KMS-11 (cell line): ENCODE results near the gene PPP2R3A.
"Not testable (repeated sequence)": the region's sequence is repeated elsewhere in the genome, so short reads cannot be mapped to it uniquely, and the experiment has no call there.

Experiments
- H2AFZ ChIP-seq: fragments of 200-600 bp; sonication (generic); 2 replicates; pipeline ENCODE4 v1.6.1; 2016; ENCODE audit warnings: antibody characterized with exemption, mixed run types, low read depth
- H3K27ac ChIP-seq: fragments of 200-600 bp; sonication (generic); 2 replicates; pipeline ENCODE4 v1.6.1; 2016; ENCODE audit warnings: mild to moderate bottlenecking, mixed run types
- H3K27me3 ChIP-seq: fragments of 200-600 bp; sonication (generic); 2 replicates; pipeline ENCODE4 v1.6.1; 2017; ENCODE audit warnings: mild to moderate bottlenecking, low read depth, mixed run types, moderate library complexity; ENCODE audit not compliant: insufficient read depth
- H3K36me3 ChIP-seq: fragments of 200-600 bp; sonication (generic); 2 replicates; pipeline ENCODE4 v1.6.1; 2017; ENCODE audit warnings: mild to moderate bottlenecking, mixed run types; ENCODE audit not compliant: insufficient read depth
- H3K4me1 ChIP-seq: fragments of 200-600 bp; sonication (generic); 2 replicates; pipeline ENCODE4 v1.6.1; 2016; ENCODE audit warnings: mild to moderate bottlenecking, low read depth, mixed run types; ENCODE audit not compliant: poor library complexity, severe bottlenecking
- H3K4me2 ChIP-seq: fragments of 200-600 bp; sonication (generic); 2 replicates; pipeline ENCODE4 v1.7.0; 2016; ENCODE audit warnings: mild to moderate bottlenecking, mixed run types
- H3K4me3 ChIP-seq: fragments of 200-600 bp; sonication (generic); IDR thresholded peaks from 2 replicates; pipeline ENCODE4 v1.6.1; 2017; ENCODE audit warnings: low read depth, low read length, mixed read lengths; ENCODE audit not compliant: insufficient read depth
- H3K79me2 ChIP-seq: fragments of 200-600 bp; sonication (generic); 2 replicates; pipeline ENCODE4 v1.6.1; 2016; ENCODE audit warnings: low read depth, mixed run types; ENCODE audit not compliant: insufficient read depth
- H3K9ac ChIP-seq: fragments of 200-600 bp; sonication (generic); 2 replicates; pipeline ENCODE4 v1.6.1; 2016; ENCODE audit warnings: mild to moderate bottlenecking, mixed run types
- H4K20me1 ChIP-seq: fragments of 200-600 bp; sonication (generic); 2 replicates; pipeline ENCODE4 v1.6.1; 2016; ENCODE audit warnings: mild to moderate bottlenecking, mixed run types; ENCODE audit not compliant: insufficient read depth
- CTCF ChIP-seq: fragments of 200-600 bp; sonication (generic); conservative IDR thresholded peaks from 2 replicates; pipeline ENCODE4 v1.6.1; 2017; ENCODE audit warnings: low read depth, mild to moderate bottlenecking, antibody characterized with exemption, low read length, moderate library complexity, mixed read lengths

PPP2R3A gene

GRCh38 chr3:136106101-136106500 lies 140.6 kb downstream of the PPP2R3A start:
- Histone ChIP-seq H3K27ac (no peak overlapping the region), H3K27me3 (no peaks in the 10 kb centered on the region; the same call in 1 of the 2 replicates), H3K79me2 (no peaks in the 10 kb centered on the region), H3K4me1 (peaks cover 51% of the 10 kb centered on the region), H4K20me1 (no peaks in the 10 kb centered on the region), H2AFZ (no peak overlapping the region), H3K4me2 (no peak overlapping the region), H3K36me3 (no peaks in the 10 kb centered on the region), H3K9ac (no peak overlapping the region), H3K4me3 (no peak overlapping the region)
- no peak for TF ChIP-seq CTCF

- no peak for TF ChIP-seq CTCF
Measured at GRCh38 chr3:136109499-136109898, 144.0 kb downstream of the PPP2R3A start.

GRCh38 chr3:136110481-136110880 lies 145.0 kb downstream of the PPP2R3A start:
- no peak for TF ChIP-seq CTCF
- Histone ChIP-seq H2AFZ (no peak overlapping the region), H3K4me1 (peaks cover 45% of the 10 kb centered on the region), H3K27ac (no peak overlapping the region), H3K79me2 (no peaks in the 10 kb centered on the region), H3K4me2 (peak overlapping the region; percentile 59), H3K4me3 (peak overlapping the region; percentile 16), H4K20me1 (no peaks in the 10 kb centered on the region), H3K9ac (no peak overlapping the region), H3K27me3 (no peaks in the 10 kb centered on the region; the same call in 1 of the 2 replicates), H3K36me3 (no peaks in the 10 kb centered on the region)

More at GRCh38 chr3:136109499-136109898, 144.0 kb downstream of the PPP2R3A start:
- no peak overlapping the region for H3K9ac ChIP-seq
- no peaks in the 10 kb centered on the region for H3K36me3 ChIP-seq
- no peaks in the 10 kb centered on the region; the same call in 1 of the 2 replicates for H3K27me3 ChIP-seq
- no peaks in the 10 kb centered on the region for H4K20me1 ChIP-seq
- peaks cover 54% of the 10 kb centered on the region for H3K4me1 ChIP-seq
- H3K79me2 ChIP-seq: no peaks in the 10 kb centered on the region
- H3K4me2 ChIP-seq: peak overlapping the region; percentile 59
- no peak overlapping the region for H3K27ac ChIP-seq
- H3K4me3 ChIP-seq: peak overlapping the region; percentile 28
- H2AFZ ChIP-seq: no peak overlapping the region

- H3K4me3 ChIP-seq: no peak overlapping the region
- no peaks in the 10 kb centered on the region for H3K27me3 ChIP-seq
- H3K27ac ChIP-seq: no peak overlapping the region
- no peaks in the 10 kb centered on the region for H4K20me1 ChIP-seq
- H3K4me2 ChIP-seq: no peak overlapping the region
- H3K79me2 ChIP-seq: no peaks in the 10 kb centered on the region
- peaks cover 21% of the 10 kb centered on the region for H3K4me1 ChIP-seq
- H3K36me3 ChIP-seq: no peaks in the 10 kb centered on the region
- H2AFZ ChIP-seq: no peak overlapping the region
- no peak overlapping the region for H3K9ac ChIP-seq
- TF ChIP-seq CTCF: no peak
Measured at GRCh38 chr3:136114421-136114820, 148.9 kb downstream of the PPP2R3A start.

GRCh38 chr3:136119332-136119731 lies 153.8 kb downstream of the PPP2R3A start:
- H3K4me3 ChIP-seq, H3K4me2 ChIP-seq, H2AFZ ChIP-seq, H3K4me1 ChIP-seq, H4K20me1 ChIP-seq, H3K9ac ChIP-seq, H3K79me2 ChIP-seq, H3K27me3 ChIP-seq, H3K27ac ChIP-seq, H3K36me3 ChIP-seq: not testable (repeated sequence)

- not testable (repeated sequence) for H3K27ac ChIP-seq, H4K20me1 ChIP-seq, H3K79me2 ChIP-seq, H3K36me3 ChIP-seq, H2AFZ ChIP-seq, H3K4me2 ChIP-seq, H3K4me3 ChIP-seq, H3K27me3 ChIP-seq, H3K4me1 ChIP-seq, H3K9ac ChIP-seq
Measured at GRCh38 chr3:136119783-136120182, 154.3 kb downstream of the PPP2R3A start.
